ENCODE data around the gene DPYD.

The DPYD gene

GRCh38 chr1:97051823-97052222, 869.0 kb downstream of the DPYD start:
- no peak for DNase-seq (ENCODE audit: low read depth, low spot score)

GRCh38 chr1:97050506-97050905, 870.3 kb downstream of the DPYD start:
- no peak for DNase-seq (ENCODE audit: low read depth, low spot score)

- DNase-seq (ENCODE audit: low read depth, low spot score) = no peak
Measured at GRCh38 chr1:97047421-97047793, 873.4 kb downstream of the DPYD start.

GRCh38 chr1:97046765-97047420, 873.9 kb downstream of the DPYD start:
- no peak for DNase-seq (ENCODE audit: low read depth, low spot score)

- DNase-seq (ENCODE audit: low read depth, low spot score) = no peak
Measured at GRCh38 chr1:97044159-97044760, 876.6 kb downstream of the DPYD start.

- DNase-seq (ENCODE audit: low read depth, low spot score) = no peak
Measured at GRCh38 chr1:97042551-97042950, 878.3 kb downstream of the DPYD start.

GRCh38 chr1:97041026-97041425, 879.8 kb downstream of the DPYD start:
- DNase-seq (ENCODE audit: low read depth, low spot score) = no peak

- no peak for DNase-seq (ENCODE audit: low read depth, low spot score)
Measured at GRCh38 chr1:97038410-97038809, 882.4 kb downstream of the DPYD start.

- no peak for DNase-seq (ENCODE audit: low read depth, low spot score)
Measured at GRCh38 chr1:97034651-97035050, 886.2 kb downstream of the DPYD start.

GRCh38 chr1:97033949-97034348, 886.9 kb downstream of the DPYD start:
- no peak for DNase-seq (ENCODE audit: low read depth, low spot score)
